HG03135 (cell line): ENCODE results near the gene OR51T1.
"Not testable (repeated sequence)": the region's sequence is repeated elsewhere in the genome, so short reads cannot be mapped to it uniquely, and the experiment has no call there.

Experiments used
- ATAC-seq: cut with Tn5 transposase; IDR thresholded peaks from one replicate; pipeline ENCODE4 v1.9.1; 2021; ENCODE audit warnings: mild to moderate bottlenecking, moderate library complexity; ENCODE audit not compliant: unreplicated experiment

Gene OR51T1

DNA sequence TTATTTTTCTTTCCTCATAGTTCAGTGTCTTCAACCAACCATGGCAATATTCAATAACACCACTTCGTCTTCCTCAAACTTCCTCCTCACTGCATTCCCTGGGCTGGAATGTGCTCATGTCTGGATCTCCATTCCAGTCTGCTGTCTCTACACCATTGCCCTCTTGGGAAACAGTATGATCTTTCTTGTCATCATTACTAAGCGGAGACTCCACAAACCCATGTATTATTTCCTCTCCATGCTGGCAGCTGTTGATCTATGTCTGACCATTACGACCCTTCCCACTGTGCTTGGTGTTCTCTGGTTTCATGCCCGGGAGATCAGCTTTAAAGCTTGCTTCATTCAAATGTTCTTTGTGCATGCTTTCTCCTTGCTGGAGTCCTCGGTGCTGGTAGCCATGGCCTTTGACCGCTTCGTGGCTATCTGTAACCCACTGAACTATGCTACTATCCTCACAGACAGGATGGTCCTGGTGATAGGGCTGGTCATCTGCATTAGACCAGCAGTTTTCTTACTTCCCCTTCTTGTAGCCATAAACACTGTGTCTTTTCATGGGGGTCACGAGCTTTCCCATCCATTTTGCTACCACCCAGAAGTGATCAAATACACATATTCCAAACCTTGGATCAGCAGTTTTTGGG lies at the start of gene OR51T1:
Gene OR51T1, plus strand, starts transcription at position 41 of the 641 bp plus-strand sequence. Its CDS starts 0 bp downstream, at position 41.
- ATAC-seq, result no peak

- no peak for ATAC-seq
These were observed 41.7 kb upstream of the OR51T1 start for GRCh38 chr11:4839851-4840549.

- no peak for ATAC-seq
These were observed 32.7 kb upstream of the OR51T1 start, which contains the start of gene OR51S1 for GRCh38 chr11:4848908-4849532. TSS of gene OR51S1 (minus strand) at chr11:4849208. CDS start at chr11:4849208, 0 bp downstream.

- no peak for ATAC-seq
These were observed 30.7 kb upstream of the OR51T1 start for GRCh38 chr11:4851033-4851432.

DNA sequence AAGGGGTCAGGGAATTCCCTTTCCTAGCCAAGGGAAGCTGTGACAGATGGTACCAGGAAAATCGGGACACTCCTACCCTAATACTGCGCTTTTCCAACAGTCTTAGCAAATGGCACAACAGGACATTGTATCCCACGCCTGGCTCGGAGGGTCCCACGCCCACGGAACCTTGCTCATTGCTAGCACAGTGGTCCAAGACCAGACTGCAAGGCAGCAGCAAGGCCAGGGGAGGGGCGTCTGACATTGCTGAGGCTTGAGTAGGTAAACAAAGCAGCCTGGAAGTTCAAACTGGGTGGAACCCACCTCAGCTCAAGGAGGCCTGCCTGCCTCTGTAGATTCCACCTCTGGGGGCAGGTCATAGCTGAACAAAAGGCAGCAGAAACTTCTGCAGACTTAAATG lies 27.4 kb upstream of the OR51T1 start:
- not testable (repeated sequence) for ATAC-seq

DNA sequence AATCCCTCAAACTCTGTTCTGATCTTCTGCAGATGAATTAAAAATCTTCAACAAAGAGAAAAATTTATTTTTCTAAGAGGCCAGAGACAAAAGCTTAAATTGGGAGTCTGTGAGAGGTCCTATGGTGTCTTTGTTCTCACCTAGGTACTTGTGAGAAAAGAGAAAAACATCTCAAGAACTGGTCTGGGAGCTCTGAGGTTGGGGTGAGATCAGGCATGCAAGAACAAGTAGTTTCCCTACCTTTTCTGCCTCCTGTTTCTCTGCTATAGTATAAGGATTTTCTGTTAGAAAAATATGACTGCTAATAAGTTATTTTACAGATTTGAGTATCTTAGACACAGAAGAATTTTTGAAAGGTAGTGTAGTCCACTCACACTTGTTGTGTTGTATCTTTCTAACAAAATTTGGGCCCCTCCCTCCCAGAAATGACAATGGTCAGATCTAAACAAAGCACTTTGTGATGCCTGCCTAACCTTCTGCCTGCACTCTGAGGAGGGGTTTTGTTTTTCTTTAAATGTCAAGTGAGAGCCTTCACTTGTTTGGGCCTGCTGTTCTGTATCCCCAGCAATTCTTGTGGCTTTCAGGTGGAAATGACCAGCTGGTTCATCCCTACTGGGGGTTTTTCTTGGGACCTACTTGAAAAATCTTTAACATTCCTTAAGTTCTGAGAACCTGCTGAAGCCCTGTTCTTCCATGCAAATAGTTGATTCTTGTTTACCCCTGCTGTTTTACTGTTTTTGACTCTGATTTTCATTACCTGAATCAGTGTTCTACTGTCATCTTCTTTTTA lies 19.1 kb upstream of the OR51T1 start:
- no peak for ATAC-seq

DNA sequence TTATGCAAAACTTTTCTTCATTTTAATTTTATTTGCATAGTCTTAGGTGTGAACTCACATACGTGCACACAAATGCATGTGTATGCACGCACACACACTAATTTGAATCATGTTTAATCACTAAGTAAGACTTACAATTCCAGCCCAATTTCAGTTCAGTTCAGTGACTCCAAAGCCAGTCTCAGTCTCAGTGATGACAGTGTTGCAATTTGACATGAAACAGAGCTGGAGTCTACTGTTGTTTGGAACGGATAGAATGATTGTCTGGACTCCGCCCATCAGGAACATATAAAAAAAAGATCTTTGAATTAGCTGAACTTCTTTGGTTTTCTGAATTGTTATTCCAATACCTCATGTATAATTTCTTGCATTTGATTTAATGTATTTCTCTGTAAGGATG lies 17.8 kb upstream of the OR51T1 start:
- no peak for ATAC-seq

DNA sequence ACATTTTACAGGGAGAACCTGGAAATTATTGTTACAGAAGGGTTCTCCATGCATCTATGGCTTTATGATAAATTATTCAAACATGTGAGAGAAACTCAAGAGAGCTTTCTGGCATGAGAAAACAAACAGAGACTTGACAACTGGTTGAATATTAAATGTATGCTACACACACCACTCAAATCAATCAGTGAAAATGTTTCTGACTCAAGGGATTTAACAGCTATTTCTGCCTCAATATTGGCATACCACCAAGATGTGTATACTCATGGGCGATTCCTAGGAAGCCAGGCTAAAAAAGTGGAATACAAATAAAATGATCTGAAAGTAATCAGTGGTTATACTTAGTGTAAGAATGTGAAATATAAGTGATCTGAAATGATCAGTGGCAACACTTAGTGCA lies 15.8 kb upstream of the OR51T1 start:
- ATAC-seq, result no peak

DNA sequence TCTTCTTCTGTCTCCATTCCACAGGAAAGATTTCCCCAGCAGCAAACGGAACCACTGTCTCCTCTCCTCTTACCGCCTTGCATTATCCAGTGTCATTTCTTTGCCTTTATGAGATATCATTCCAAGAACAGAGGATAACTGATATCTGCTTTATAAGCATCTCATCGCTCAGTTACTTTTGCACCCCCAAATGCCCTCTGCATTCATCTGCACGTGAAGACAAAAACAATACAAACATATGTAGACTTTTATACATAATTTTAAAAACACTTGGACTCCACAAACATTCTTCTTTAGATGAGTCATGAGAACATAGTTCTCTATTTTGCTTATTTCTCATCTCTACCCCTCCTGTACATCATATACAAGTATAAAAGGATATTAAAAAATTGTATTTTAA lies 512 bp upstream of the OR51T1 start:
- ATAC-seq, result no peak

DNA sequence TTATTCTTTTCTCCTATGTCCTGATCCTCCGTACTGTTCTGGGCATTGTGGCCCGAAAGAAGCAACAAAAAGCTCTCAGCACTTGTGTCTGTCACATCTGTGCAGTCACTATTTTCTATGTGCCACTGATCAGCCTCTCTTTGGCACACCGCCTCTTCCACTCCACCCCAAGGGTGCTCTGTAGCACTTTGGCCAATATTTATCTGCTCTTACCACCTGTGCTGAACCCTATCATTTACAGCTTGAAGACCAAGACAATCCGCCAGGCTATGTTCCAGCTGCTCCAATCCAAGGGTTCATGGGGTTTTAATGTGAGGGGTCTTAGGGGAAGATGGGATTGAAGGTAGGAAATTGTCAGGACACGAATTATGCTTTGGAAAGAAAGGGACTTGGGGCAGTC lies 843 bp downstream of the OR51T1 start:
- ATAC-seq, result no peak

DNA sequence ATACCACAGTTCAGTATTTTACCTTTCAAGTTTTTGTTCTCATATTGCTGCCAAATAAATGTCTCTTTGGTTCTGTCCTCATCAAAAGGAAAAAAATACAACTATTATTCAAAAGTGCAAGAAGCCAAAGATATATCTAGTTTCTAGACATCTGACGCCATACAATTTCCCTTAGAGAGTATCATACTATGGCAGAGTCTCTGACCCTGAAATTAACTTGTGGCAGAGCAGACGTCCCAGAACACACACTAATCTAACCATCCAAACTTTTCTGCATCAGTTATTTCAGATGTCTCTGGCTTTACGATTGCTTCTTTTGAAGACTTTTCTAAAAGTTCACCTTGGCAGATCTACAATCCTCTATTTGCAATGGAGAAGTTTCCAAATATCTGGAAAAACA lies 2.7 kb downstream of the OR51T1 start:
- no peak for ATAC-seq

GRCh38 chr11:4886186-4886585 lies 4.5 kb downstream of the OR51T1 start:
- no peak for ATAC-seq

- ATAC-seq, result no peak
These were observed 5.9 kb downstream of the OR51T1 start for GRCh38 chr11:4887591-4887990.

GRCh38 chr11:4890279-4890678 lies 8.6 kb downstream of the OR51T1 start:
- no peak for ATAC-seq

DNA sequence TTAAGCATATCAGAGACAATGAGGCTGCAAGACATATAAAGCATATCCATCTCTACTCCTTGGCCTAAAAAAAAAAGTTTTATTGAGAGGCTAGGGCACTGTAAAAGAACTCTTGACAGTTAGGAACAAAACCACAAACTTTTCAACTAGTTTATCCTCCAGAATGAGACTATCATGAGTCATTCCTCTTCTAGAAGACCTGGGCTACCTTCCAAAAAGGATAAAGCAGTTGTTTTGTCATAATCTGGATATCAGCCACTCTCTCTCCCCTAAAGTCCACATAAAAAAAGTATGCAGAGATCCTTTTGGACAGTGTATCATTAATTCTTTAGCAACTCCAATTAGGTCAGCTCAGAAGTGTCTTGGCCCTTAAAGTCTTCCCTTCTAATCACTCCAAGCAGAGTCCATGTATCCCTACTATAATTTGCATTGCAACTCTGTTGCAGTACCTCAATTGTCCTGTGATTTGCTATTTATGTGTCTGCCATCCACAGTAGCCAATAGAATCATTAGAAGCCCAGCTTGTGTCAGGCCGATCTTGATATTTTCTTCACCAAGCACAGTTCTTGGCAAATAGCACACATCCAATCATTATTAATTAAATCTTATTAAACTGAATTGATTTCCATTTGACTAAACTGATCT lies 10.4 kb downstream of the OR51T1 start:
- no peak for ATAC-seq

DNA sequence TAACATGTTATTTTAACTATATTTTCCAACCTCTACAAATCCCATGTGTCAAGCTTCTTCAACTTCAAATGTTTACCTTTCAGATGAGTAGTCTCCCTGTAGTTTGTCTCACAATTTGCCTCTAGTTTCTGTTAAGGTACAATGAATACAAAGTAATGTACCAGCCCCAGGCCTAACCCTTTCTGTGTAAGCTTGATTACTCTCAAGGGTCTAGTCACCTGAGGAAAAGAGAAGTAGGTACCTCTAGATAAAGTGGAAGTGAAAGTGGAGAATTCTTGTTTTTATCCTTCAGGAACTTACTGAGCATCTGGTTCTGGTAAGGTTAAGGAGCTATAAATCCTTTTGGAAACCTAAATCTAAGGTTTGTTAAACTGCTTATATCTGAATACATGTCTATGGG lies 21.8 kb downstream of the OR51T1 start, which contains the start of gene OR51A7:
Gene OR51A7, plus strand, starts transcription at position 300 of the 400 bp plus-strand sequence. CDS start 3,587 bp downstream, outside the sequence.
- ATAC-seq, result no peak

DNA sequence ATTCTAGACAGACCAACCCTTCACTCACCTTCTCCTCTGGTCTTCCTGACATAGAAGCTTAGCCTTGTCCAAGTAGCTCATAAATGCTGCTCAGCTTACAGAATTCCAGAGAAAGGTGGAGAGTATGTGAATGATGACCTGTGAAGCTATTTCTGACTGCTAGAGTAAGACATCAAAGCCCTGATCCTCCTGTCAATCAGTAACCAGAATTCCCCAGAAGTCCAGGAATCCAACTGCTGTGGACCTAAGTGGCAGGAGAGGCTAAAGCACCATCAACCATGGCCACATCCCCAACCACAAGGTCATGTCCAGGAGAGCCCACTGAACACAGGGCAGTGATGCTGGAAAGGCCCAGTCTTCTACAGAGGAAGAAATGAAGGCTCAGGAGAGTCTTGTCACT lies 34.9 kb downstream of the OR51T1 start:
- ATAC-seq, result no peak

DNA sequence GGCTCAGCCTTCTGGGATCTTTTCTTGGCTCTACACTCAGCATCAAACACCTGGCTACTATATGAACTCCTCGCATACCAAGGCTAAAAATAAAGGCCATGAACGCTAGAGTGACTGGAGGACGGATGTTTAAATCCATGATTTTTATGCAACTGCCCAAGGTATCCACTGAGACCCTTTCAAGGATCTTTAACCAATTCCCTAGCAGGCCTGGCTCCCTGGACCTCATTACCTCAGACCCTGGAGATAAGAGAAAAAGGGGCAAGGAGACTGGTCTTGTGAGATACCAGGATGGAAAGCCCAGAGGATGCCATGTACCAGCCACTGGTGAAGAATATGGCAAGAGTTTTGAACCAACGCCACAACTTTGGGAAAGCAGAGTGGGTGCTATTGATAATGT lies 37.5 kb downstream of the OR51T1 start, which contains the start of gene OR51G2:
Gene OR51G2, minus strand, starts transcription at position 101 of the 400 bp plus-strand sequence. CDS start 3,687 bp downstream, outside the sequence.
- no peak for ATAC-seq

DNA sequence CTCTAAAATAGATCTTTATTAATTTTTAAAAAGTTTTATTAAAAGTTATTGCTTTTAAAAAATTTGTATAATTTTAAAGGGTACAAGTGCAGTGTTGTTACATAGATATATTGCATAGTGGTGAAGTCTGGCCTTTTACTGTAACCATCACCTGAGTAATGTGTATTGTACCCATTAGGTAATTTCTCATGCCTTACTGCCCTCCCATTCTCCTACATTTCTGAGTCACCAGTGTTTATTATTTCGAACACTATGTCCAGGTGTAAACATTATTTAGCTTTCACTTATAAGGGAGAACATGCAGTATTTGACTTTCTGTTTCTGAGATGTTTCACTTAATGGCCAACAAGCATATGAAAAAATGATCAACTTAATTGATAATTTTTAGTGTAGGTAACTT lies 40.1 kb downstream of the OR51T1 start:
- ATAC-seq, result no peak

- ATAC-seq, result no peak
These were observed 40.6 kb downstream of the OR51T1 start for GRCh38 chr11:4922304-4922703.

DNA sequence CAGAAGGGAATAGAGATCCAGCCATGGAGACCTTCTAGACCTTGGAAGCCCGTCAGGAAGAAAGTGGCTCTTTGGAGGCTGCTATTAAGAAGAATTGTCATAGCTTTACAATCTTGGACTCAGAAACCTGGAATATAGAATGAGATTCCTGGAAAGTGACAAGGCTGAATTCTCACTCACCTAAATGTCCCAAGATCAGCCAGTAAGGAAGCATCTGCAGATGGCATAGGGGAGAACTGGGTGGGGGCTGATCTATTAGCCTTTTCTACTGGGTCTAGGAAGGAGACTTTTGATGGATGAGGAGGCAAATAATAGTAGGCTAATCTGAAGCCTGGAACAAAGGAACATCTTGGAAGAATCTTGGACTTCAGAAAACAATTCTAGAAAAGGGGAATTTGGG lies 42.5 kb downstream of the OR51T1 start, which contains the start of gene OR51G1:
Gene OR51G1, minus strand, starts transcription at position 101 of the 400 bp plus-strand sequence. Its CDS starts 0 bp downstream, at position 101.
- no peak for ATAC-seq
